NB4 (cell line): ENCODE results near the gene KLKB1.

ENCODE experiments used
- CTCF ChIP-seq: IDR thresholded peaks from one replicate; pipeline ENCODE4 v1.5.1; 2012; ENCODE audit warnings: low read depth, low read length
- MAX ChIP-seq: IDR thresholded peaks from 2 replicates; pipeline ENCODE4 v1.6.1; 2011; ENCODE audit warnings: low read depth, low read length
- POLR2A ChIP-seq: IDR thresholded peaks from 2 replicates; pipeline ENCODE4 v1.6.1; 2011; ENCODE audit warnings: mild to moderate bottlenecking; ENCODE audit not compliant: insufficient read length; ENCODE audit errors: extremely low read depth

- no peak for TF ChIP-seq MAX
- no peak for TF ChIP-seq POLR2A
- TF ChIP-seq CTCF = no peak
Observed at GRCh38 chr4:186202490-186203140, 24.7 kb upstream of the KLKB1 start.
